Prostate gland (tissue), 2 donors: ENCODE results near the gene PSMC6. TPM values are rescaled to one million over a fixed set of nuclear protein-coding genes. Genes with fewer than 3 reads are reported as not detected.
"Not testable (repeated sequence)": the region's sequence is repeated elsewhere in the genome, so short reads cannot be mapped to it uniquely, and the experiment has no call there.

Experiments used
- DNase-seq: peaks from one replicate; pipeline ENCODE4 v3.0.0-alpha.2; 2019; ENCODE audit warnings: low spot score
- H3K27ac ChIP-seq, 2 donors: fragments of 200-600 bp; sonication (generic); 2 replicates each; pipeline ENCODE4 v1.5.1; 2017 to 2019
- H3K27me3 ChIP-seq: fragments of 200-600 bp; sonication (generic); replicated peaks from 2 replicates; pipeline ENCODE4 v1.5.1; 2019; ENCODE audit not compliant: insufficient read depth
- H3K36me3 ChIP-seq, 2 donors: fragments of 200-600 bp; sonication (generic); 1 replicate in 1 of 2; 2 replicates in 1 of 2; pipeline versions ENCODE4 v1.5.1 to v1.8.1; 2017 to 2019
- H3K4me1 ChIP-seq: fragments of 200-600 bp; sonication (generic); replicated peaks from 2 replicates; pipeline ENCODE4 v1.5.1; 2019
- H3K4me3 ChIP-seq, 2 donors: fragments of 200-600 bp; sonication (generic); 2 replicates each; pipeline ENCODE4 v1.5.1; 2017 to 2019
- H3K9me3 ChIP-seq: fragments of 200-600 bp; sonication (generic); 2 replicates; pipeline ENCODE4 v1.5.1; 2017
- CTCF ChIP-seq, 4 experiments: fragments of 200-600 bp in 2 of 4; fragments of 450-650 bp in 2 of 4; sonication (generic) in 2 of 4; IDR thresholded peaks; 1 replicate in 3 of 4; 2 replicates in 1 of 4; pipeline ENCODE4 v1.5.1; 2016 to 2019; ENCODE audit warnings: antibody characterized with exemption in 4 of 4, mild to moderate bottlenecking in 2 of 4, moderate library complexity in 2 of 4
- POLR2A ChIP-seq: fragments of 450-650 bp; IDR thresholded peaks from one replicate; pipeline ENCODE4 v1.6.1; 2016; ENCODE audit warnings: antibody characterized with exemption, mild to moderate bottlenecking
- POLR2AphosphoS5 ChIP-seq: sonication (generic); formaldehyde crosslinking; IDR thresholded peaks from one replicate; pipeline ENCODE4 v1.6.1; 2017; ENCODE audit warnings: antibody characterized with exemption
- WGBS: methylation state at CpG from one replicate; pipeline ENCODE4 v1.1.5; 2018; 5-methylcytosine and 5-hydroxymethylcytosine counted together
- intact Hi-C: fragments of 100-400 bp; cut with DNase I; formaldehyde crosslinking; loops from one replicate; pipeline ENCODE4 v1.14.2; 2022
- total RNA-seq, 2 donors: library from RNA; depleted of rRNA; stranded (reverse); fragments of >200 nt; gene quantifications; one replicate each; pipeline ENCODE4 v1.1.0, GENCODE V29; 2016

The PSMC6 gene
- total RNA-seq, 2 donors from 2014 or later, result 73.3 to 87.3 TPM

- peaks cover 4 to 11% of the 10 kb centered on the region in 2 donors for H3K36me3 ChIP-seq
- no peak for DNase-seq
- 45% methylated on average over 1 of the region's 1 CpG for WGBS
- TF ChIP-seq POLR2AphosphoS5 (no peak), CTCF (IDR thresholded peaks at IDR 0.05) (no peak), POLR2A (no peak)
- H3K27me3 ChIP-seq, result no peaks in the 10 kb centered on the region
- no peaks in the 10 kb centered on the region for H3K9me3 ChIP-seq
- H3K4me1 ChIP-seq, result no peaks in the 10 kb centered on the region
- intact Hi-C loops, result no loop called here
- no peak overlapping the region for H3K4me3 ChIP-seq
- no peak overlapping the region for H3K27ac ChIP-seq
Observed at GRCh38 chr14:52711666-52712065, 4.7 kb downstream of the PSMC6 start.

GRCh38 chr14:52716155-52716554, 9.2 kb downstream of the PSMC6 start:
- H3K27me3 ChIP-seq, result no peaks in the 10 kb centered on the region
- DNase-seq, result no peak
- 96% methylated on average over 6 of the region's 6 CpGs for WGBS
- H3K4me1 ChIP-seq, result no peaks in the 10 kb centered on the region
- intact Hi-C loops, result no loop called here
- H3K9me3 ChIP-seq, result no peaks in the 10 kb centered on the region
- H3K27ac ChIP-seq, result no peak overlapping the region
- no peak for TF ChIP-seq POLR2A
- TF ChIP-seq CTCF (IDR thresholded peaks at IDR 0.05), result no peak
- TF ChIP-seq POLR2AphosphoS5, result no peak
- no peak overlapping the region for H3K4me3 ChIP-seq
- peaks cover 11 to 12% of the 10 kb centered on the region in 2 donors for H3K36me3 ChIP-seq

- Histone ChIP-seq H3K27ac (no peak overlapping the region), H3K36me3 (peaks cover 6 to 16% of the 10 kb centered on the region in 2 donors), H3K9me3 (no peaks in the 10 kb centered on the region), H3K4me1 (no peaks in the 10 kb centered on the region), H3K4me3 (no peak overlapping the region), H3K27me3 (no peaks in the 10 kb centered on the region)
- 96% methylated on average over 4 of the region's 4 CpGs for WGBS
- DNase-seq, result no peak
- TF ChIP-seq POLR2A, result no peak
- no peak for TF ChIP-seq CTCF (IDR thresholded peaks at IDR 0.05)
- no peak for TF ChIP-seq POLR2AphosphoS5
- intact Hi-C loops, result no loop called here
Observed at GRCh38 chr14:52723514-52724359, 16.7 kb downstream of the PSMC6 start.

GRCh38 chr14:52724360-52724644, 17.3 kb downstream of the PSMC6 start:
- TF ChIP-seq POLR2A (no peak), POLR2AphosphoS5 (no peak), CTCF (IDR thresholded peaks at IDR 0.05) (no peak)
- Histone ChIP-seq H3K36me3 (peaks cover 6 to 14% of the 10 kb centered on the region in 2 donors), H3K9me3 (no peaks in the 10 kb centered on the region), H3K4me1 (no peaks in the 10 kb centered on the region), H3K27me3 (no peaks in the 10 kb centered on the region), H3K4me3 (no peak overlapping the region), H3K27ac (no peak overlapping the region)
- intact Hi-C loops, result no loop called here
- DNase-seq, result no peak

- DNase-seq, H3K9me3 ChIP-seq, H3K4me3 ChIP-seq, H3K27ac ChIP-seq, intact Hi-C loops, H3K36me3 ChIP-seq, H3K27me3 ChIP-seq, H3K4me1 ChIP-seq: not testable (repeated sequence)
- WGBS, result 94% methylated on average over 2 of the region's 2 CpGs
Observed at GRCh38 chr14:52727509-52727908, 20.5 kb downstream of the PSMC6 start.

GRCh38 chr14:52729035-52729434, 22.0 kb downstream of the PSMC6 start:
- H3K36me3 ChIP-seq, H3K4me1 ChIP-seq, intact Hi-C loops, H3K27me3 ChIP-seq, H3K4me3 ChIP-seq, DNase-seq, H3K9me3 ChIP-seq: not testable (repeated sequence)
- H3K27ac ChIP-seq, result peak overlapping the region in 1 of 2 donors; percentile 63
- WGBS, result 92% methylated on average over 15 of the region's 15 CpGs
